Measurements from ENCODE around the gene ZNF608. TPM values are rescaled to one million over a fixed set of nuclear protein-coding genes. Genes with fewer than 3 reads are reported as not detected.

The ZNF608 gene
- total RNA-seq, 6 experiments from 2014 or later: 0.28 to 0.85 (median 0.33) TPM

- Mint-ChIP-seq H3K27me3 (ENCODE audit: insufficient read depth) (no peaks in the 10 kb centered on the region; the same call in 1 of the 2 replicates), H3K4me3 (no peak overlapping the region), H3K4me1 (ENCODE audit: low read depth) (no peaks in the 10 kb centered on the region), H3K9me3 (no peaks in the 10 kb centered on the region), H3K27ac (no peak overlapping the region), H3K36me3 (ENCODE audit: low read depth) (no peaks in the 10 kb centered on the region)
- TF ChIP-seq CTCF (IDR thresholded peaks at IDR 0.05): no peak
- DNase-seq: no peak
These were observed 28.1 kb downstream of the ZNF608 start for GRCh38 chr5:124718380-124718789.

- no peak for DNase-seq
- Mint-ChIP-seq H3K36me3 (ENCODE audit: low read depth) (no peaks in the 10 kb centered on the region), H3K9me3 (no peaks in the 10 kb centered on the region), H3K4me3 (no peak overlapping the region), H3K27ac (no peak overlapping the region), H3K4me1 (ENCODE audit: low read depth) (no peaks in the 10 kb centered on the region), H3K27me3 (ENCODE audit: insufficient read depth) (peaks cover 2% of the 10 kb centered on the region)
- no peak for TF ChIP-seq CTCF (IDR thresholded peaks at IDR 0.05)
These were observed 30.3 kb downstream of the ZNF608 start for GRCh38 chr5:124716169-124716568.

- H3K27me3 Mint-ChIP-seq (ENCODE audit: insufficient read depth): peaks cover 5% of the 10 kb centered on the region
- no peak overlapping the region for H3K4me3 Mint-ChIP-seq
- no peak overlapping the region for H3K27ac Mint-ChIP-seq
- no peaks in the 10 kb centered on the region for H3K9me3 Mint-ChIP-seq
- no peaks in the 10 kb centered on the region for H3K4me1 Mint-ChIP-seq (ENCODE audit: low read depth)
- DNase-seq: no peak
- H3K36me3 Mint-ChIP-seq (ENCODE audit: low read depth): no peaks in the 10 kb centered on the region
- no peak for TF ChIP-seq CTCF (IDR thresholded peaks at IDR 0.05)
These were observed 31.5 kb downstream of the ZNF608 start for GRCh38 chr5:124714910-124715309.

- Mint-ChIP-seq H3K27me3 (ENCODE audit: insufficient read depth) (peaks cover 7% of the 10 kb centered on the region), H3K4me1 (ENCODE audit: low read depth) (no peaks in the 10 kb centered on the region), H3K27ac (no peak overlapping the region), H3K4me3 (no peak overlapping the region), H3K36me3 (ENCODE audit: low read depth) (no peaks in the 10 kb centered on the region), H3K9me3 (no peaks in the 10 kb centered on the region)
- no peak for TF ChIP-seq CTCF (IDR thresholded peaks at IDR 0.05)
- DNase-seq: no peak
These were observed 32.8 kb downstream of the ZNF608 start for GRCh38 chr5:124713595-124713994.

GRCh38 chr5:124712731-124713305 is 33.6 kb downstream of the ZNF608 start:
- no peaks in the 10 kb centered on the region for H3K9me3 Mint-ChIP-seq
- no peaks in the 10 kb centered on the region for H3K4me1 Mint-ChIP-seq (ENCODE audit: low read depth)
- no peak overlapping the region for H3K27ac Mint-ChIP-seq
- H3K36me3 Mint-ChIP-seq (ENCODE audit: low read depth): no peaks in the 10 kb centered on the region
- no peak for TF ChIP-seq CTCF (IDR thresholded peaks at IDR 0.05)
- DNase-seq: no peak
- H3K4me3 Mint-ChIP-seq: no peak overlapping the region
- peaks cover 7% of the 10 kb centered on the region for H3K27me3 Mint-ChIP-seq (ENCODE audit: insufficient read depth)

- Mint-ChIP-seq H3K4me3 (no peak overlapping the region), H3K36me3 (ENCODE audit: low read depth) (no peaks in the 10 kb centered on the region), H3K4me1 (ENCODE audit: low read depth) (peaks cover 7% of the 10 kb centered on the region), H3K27me3 (ENCODE audit: insufficient read depth) (peaks cover 14% of the 10 kb centered on the region), H3K27ac (no peak overlapping the region), H3K9me3 (no peaks in the 10 kb centered on the region)
- no peak for DNase-seq
- TF ChIP-seq CTCF (IDR thresholded peaks at IDR 0.05): no peak
These were observed 38.4 kb downstream of the ZNF608 start for GRCh38 chr5:124708086-124708485.

Measured in HFFc6 (cell line).